Osteoblast (primary cell): Measurements from ENCODE around the gene CUX1. TPM values are rescaled to one million over a fixed set of nuclear protein-coding genes. Genes with fewer than 3 reads are reported as not detected.

Source experiments
- DNase-seq: peaks from one replicate; pipeline ENCODE4 v3.0.0; 2011; ENCODE audit warnings: low spot score, mixed read lengths; ENCODE audit not compliant: insufficient read length; ENCODE audit errors: missing footprints
- H2AFZ ChIP-seq: 2 replicates; pipeline ENCODE4 v1.6.0; 2011; ENCODE audit warnings: mild to moderate bottlenecking, low read length
- H3K27ac ChIP-seq: 2 replicates; pipeline ENCODE4 v1.5.1; 2011; ENCODE audit warnings: mild to moderate bottlenecking, low read depth, low read length, moderate library complexity
- H3K27me3 ChIP-seq: 2 replicates; pipeline ENCODE4 v1.6.0; 2012; ENCODE audit warnings: mild to moderate bottlenecking, control low read depth, inconsistent platforms, low read length, moderate library complexity; ENCODE audit not compliant: insufficient read depth
- H3K36me3 ChIP-seq: 2 replicates; pipeline ENCODE4 v1.5.1; 2011; ENCODE audit warnings: mild to moderate bottlenecking, low read length, control low read depth, moderate library complexity; ENCODE audit not compliant: insufficient read depth
- H3K4me1 ChIP-seq: 2 replicates; pipeline ENCODE4 v1.5.1; 2011; ENCODE audit warnings: mild to moderate bottlenecking, low read length, control low read depth, moderate library complexity; ENCODE audit not compliant: insufficient read depth
- H3K4me2 ChIP-seq: 2 replicates; pipeline ENCODE4 v1.6.0; 2011; ENCODE audit warnings: mild to moderate bottlenecking, low read length; ENCODE audit not compliant: insufficient read depth
- H3K4me3 ChIP-seq: fragments of 200-600 bp; sonication (generic); 3 replicates; pipeline ENCODE4 v1.5.1; 2012; ENCODE audit warnings: mild to moderate bottlenecking, low read length, inconsistent platforms; ENCODE audit not compliant: insufficient read depth
- H3K79me2 ChIP-seq: 2 replicates; pipeline ENCODE4 v1.6.0; 2012; ENCODE audit warnings: mild to moderate bottlenecking, low read length, control low read depth, inconsistent platforms; ENCODE audit not compliant: insufficient read depth
- H3K9me3 ChIP-seq: 2 replicates; pipeline ENCODE4 v1.5.1; 2011; ENCODE audit warnings: low read depth, low read length, control low read depth
- H4K20me1 ChIP-seq: 2 replicates; pipeline ENCODE4 v1.6.0; 2012; ENCODE audit warnings: mild to moderate bottlenecking, low read length, control low read depth; ENCODE audit not compliant: insufficient read depth
- CTCF ChIP-seq: IDR thresholded peaks from 2 replicates; pipeline ENCODE4 v1.5.1; 2011; ENCODE audit warnings: mild to moderate bottlenecking, low read depth, low read length, moderate library complexity; ENCODE audit errors: extremely low read depth
- total RNA-seq: library from RNA; depleted of rRNA; stranded (reverse); fragments of >200 nt; gene quantifications from 2 replicates; pipeline ENCODE4 v1.2.3, GENCODE V29; 2012

The CUX1 gene
- total RNA-seq, 1 donor: 41.6 TPM

GRCh38 chr7:101857358-101857811 is 40.0 kb downstream of the CUX1 start:
- H2AFZ ChIP-seq: no peak overlapping the region
- no peak for TF ChIP-seq CTCF
- peaks cover 16% of the 10 kb centered on the region for H3K4me1 ChIP-seq
- no peaks in the 10 kb centered on the region for H3K9me3 ChIP-seq
- peaks cover 74% of the 10 kb centered on the region for H3K79me2 ChIP-seq
- H3K36me3 ChIP-seq: no peaks in the 10 kb centered on the region
- no peaks in the 10 kb centered on the region for H3K27me3 ChIP-seq
- DNase-seq: no peak
- H3K4me3 ChIP-seq: no peak overlapping the region
- H3K27ac ChIP-seq: peak overlapping the region; percentile 90
- H4K20me1 ChIP-seq: peaks cover 55% of the 10 kb centered on the region
- H3K4me2 ChIP-seq: peak overlapping the region; percentile 89

- H3K4me3 ChIP-seq: no peak overlapping the region
- H4K20me1 ChIP-seq: peaks cover 49% of the 10 kb centered on the region
- no peak overlapping the region for H3K4me2 ChIP-seq
- no peaks in the 10 kb centered on the region for H3K36me3 ChIP-seq
- no peak overlapping the region for H3K27ac ChIP-seq
- H3K79me2 ChIP-seq: peaks cover 73% of the 10 kb centered on the region
- H3K27me3 ChIP-seq: no peaks in the 10 kb centered on the region
- DNase-seq: no peak
- peaks cover 16% of the 10 kb centered on the region for H3K4me1 ChIP-seq
- H2AFZ ChIP-seq: no peak overlapping the region
- no peaks in the 10 kb centered on the region for H3K9me3 ChIP-seq
- no peak for TF ChIP-seq CTCF
These were observed 41.3 kb downstream of the CUX1 start for GRCh38 chr7:101858437-101859385.

DNA sequence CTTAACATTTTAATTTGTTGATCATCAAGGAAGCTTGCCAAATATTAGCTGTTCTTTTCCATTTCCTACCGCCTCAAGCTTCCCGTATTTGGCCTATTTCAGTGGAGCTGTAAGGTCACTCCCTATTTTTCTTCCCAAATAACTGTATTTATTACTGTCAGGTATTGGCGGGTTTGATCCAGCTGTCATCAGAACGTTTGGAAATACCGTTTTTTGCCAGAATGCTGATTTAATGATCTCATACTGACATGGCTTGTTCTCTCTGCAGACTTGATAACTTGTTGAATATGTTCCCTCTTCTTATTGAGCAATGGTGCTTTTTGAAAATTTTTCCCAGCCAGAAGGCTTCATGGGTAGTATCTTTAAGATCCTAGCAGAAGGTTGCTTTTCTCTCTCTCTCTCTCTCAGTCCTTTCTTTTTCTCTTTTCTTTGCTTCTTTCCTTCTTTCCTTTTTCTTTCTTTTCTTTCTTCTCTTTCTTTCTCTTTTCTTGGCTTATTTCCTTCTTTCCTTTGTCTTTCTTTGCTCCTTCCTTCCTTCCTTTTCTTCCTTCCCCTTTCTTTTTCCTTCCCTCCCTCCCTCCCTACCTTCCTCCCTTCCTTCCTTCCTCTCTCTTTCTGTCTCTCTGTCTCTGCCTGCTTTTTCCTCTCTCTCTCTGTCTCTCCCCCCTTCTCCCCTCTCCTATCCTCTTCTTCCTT is 42.1 kb downstream of the CUX1 start:
- Histone ChIP-seq H3K4me2 (no peak overlapping the region), H3K9me3 (no peaks in the 10 kb centered on the region), H3K36me3 (no peaks in the 10 kb centered on the region), H2AFZ (no peak overlapping the region), H3K27ac (no peak overlapping the region), H3K4me3 (no peak overlapping the region), H4K20me1 (peaks cover 46% of the 10 kb centered on the region), H3K27me3 (no peaks in the 10 kb centered on the region), H3K4me1 (peaks cover 16% of the 10 kb centered on the region), H3K79me2 (peaks cover 69% of the 10 kb centered on the region)
- no peak for TF ChIP-seq CTCF
- no peak for DNase-seq
